GM18508 (cell line): ENCODE results near the gene DOK7.

Experiments used
- ATAC-seq: cut with Tn5 transposase; IDR thresholded peaks from one replicate; pipeline ENCODE4 v1.9.1; 2021; ENCODE audit warnings: moderate number of reproducible peaks; ENCODE audit not compliant: insufficient read depth, unreplicated experiment

Gene DOK7

GRCh38 chr4:3485011-3485791 is 22.1 kb downstream of the DOK7 start:
- no peak for ATAC-seq

GRCh38 chr4:3485886-3486540 is 22.9 kb downstream of the DOK7 start:
- ATAC-seq, result no peak

GRCh38 chr4:3486541-3487540 is 23.7 kb downstream of the DOK7 start:
- no peak for ATAC-seq

- ATAC-seq, result no peak
Observed at GRCh38 chr4:3487861-3488260, 24.8 kb downstream of the DOK7 start.

GRCh38 chr4:3488820-3489219 is 25.7 kb downstream of the DOK7 start:
- ATAC-seq, result no peak

GRCh38 chr4:3489451-3489962 is 26.4 kb downstream of the DOK7 start:
- ATAC-seq, result no peak

GRCh38 chr4:3491681-3492405 is 28.7 kb downstream of the DOK7 start:
- no peak for ATAC-seq

GRCh38 chr4:3492741-3493719 is 29.9 kb downstream of the DOK7 start:
- no peak for ATAC-seq

- no peak for ATAC-seq
Observed at GRCh38 chr4:3493720-3494461, 30.8 kb downstream of the DOK7 start.

GRCh38 chr4:3494462-3494871 is 31.4 kb downstream of the DOK7 start:
- no peak for ATAC-seq

GRCh38 chr4:3495204-3495975 is 32.3 kb downstream of the DOK7 start:
- ATAC-seq, result no peak

- ATAC-seq, result no peak
Observed at GRCh38 chr4:3496021-3496420, 32.9 kb downstream of the DOK7 start.

GRCh38 chr4:3497095-3497494 is 34.0 kb downstream of the DOK7 start:
- ATAC-seq, result no peak

- ATAC-seq, result no peak
Observed at GRCh38 chr4:3497523-3498389, 34.6 kb downstream of the DOK7 start.

- no peak for ATAC-seq
Observed at GRCh38 chr4:3498407-3498806, 35.3 kb downstream of the DOK7 start.

GRCh38 chr4:3498901-3499510 is 35.9 kb downstream of the DOK7 start:
- no peak for ATAC-seq
